Muscle layer of duodenum (tissue), 2 donors: Measurements from ENCODE around the gene SEC14L2.
"Not testable (repeated sequence)": the region's sequence is repeated elsewhere in the genome, so short reads cannot be mapped to it uniquely, and the experiment has no call there.

ENCODE experiments used
- H3K27ac ChIP-seq: one replicate; pipeline ENCODE4 v1.7.0; 2013; ENCODE audit warnings: mild to moderate bottlenecking, low read length
- H3K27me3 ChIP-seq: one replicate; pipeline ENCODE4 v1.7.0; 2013; ENCODE audit warnings: low read depth, mild to moderate bottlenecking, control low read depth, low read length
- H3K36me3 ChIP-seq, 2 donors: one replicate each; pipeline ENCODE4 v1.7.0; 2013; ENCODE audit warnings: low read length in 2 of 2, control low read depth in 1 of 2, mild to moderate bottlenecking in 1 of 2; ENCODE audit not compliant: insufficient read depth in 2 of 2, control insufficient read depth in 1 of 2
- H3K4me1 ChIP-seq, 2 donors: one replicate each; pipeline ENCODE4 v1.7.0; 2013; ENCODE audit warnings: low read length in 2 of 2, mild to moderate bottlenecking in 2 of 2, control low read depth in 1 of 2, moderate library complexity in 1 of 2; ENCODE audit not compliant: insufficient read depth in 2 of 2, control insufficient read depth in 1 of 2
- H3K4me3 ChIP-seq, 2 donors: one replicate each; pipeline ENCODE4 v1.7.0; 2013; ENCODE audit warnings: low read length in 2 of 2, low read depth in 1 of 2, mild to moderate bottlenecking in 1 of 2
- H3K9me3 ChIP-seq, 2 donors: one replicate each; pipeline ENCODE4 v1.7.0; 2013; ENCODE audit warnings: low read length in 2 of 2, control low read depth in 1 of 2, mild to moderate bottlenecking in 1 of 2; ENCODE audit not compliant: control insufficient read depth in 1 of 2
- donor health status: healthy.

SEC14L2 gene

DNA sequence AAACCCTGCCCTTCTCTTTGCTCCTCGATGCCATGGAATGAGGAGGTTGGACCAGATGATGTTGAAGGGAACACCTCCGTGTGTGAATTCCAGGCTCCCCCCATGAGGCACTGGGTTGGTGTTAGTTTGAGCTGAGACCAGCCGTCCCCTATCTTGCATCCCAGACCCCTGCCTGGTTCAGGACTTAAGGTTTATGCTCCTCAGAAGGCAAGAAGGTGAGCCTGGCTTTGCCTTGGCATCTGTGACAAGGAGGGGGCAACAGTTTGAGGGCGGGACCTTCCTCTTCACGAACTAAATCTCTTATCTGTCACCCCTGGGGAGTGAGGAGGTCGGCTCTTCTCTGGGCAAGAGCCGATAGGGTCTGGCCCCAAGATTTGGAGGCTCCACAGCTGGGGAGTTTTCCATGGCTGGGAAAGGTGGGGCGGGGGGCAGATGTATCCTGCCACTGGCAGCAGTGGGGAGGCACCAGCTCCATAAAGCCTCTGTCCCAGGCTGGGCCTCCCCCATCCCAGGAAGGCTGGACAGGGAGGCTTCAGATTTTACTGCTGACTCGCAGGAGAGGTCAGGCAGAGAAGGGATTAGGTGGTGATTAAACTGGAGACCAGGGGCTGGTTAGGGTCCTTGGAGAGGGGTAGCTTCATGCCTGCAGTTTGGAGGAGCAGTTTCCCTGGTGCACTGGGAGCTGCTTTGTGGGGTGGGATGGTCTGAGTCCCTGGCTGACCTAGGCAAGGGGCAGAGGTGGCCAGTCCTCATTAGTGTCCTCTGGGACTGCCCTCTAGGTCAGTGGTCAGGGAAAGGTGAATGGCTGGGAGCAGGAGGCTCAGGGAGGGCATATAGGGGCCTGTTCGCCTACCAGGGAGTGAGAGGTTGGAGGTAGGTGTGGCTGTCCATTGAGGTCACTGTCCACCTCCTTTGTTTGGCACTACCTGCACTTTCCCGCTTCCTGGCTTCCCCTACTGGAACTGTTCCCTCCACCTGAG lies 1.1 kb downstream of the SEC14L2 start:
- Histone ChIP-seq H3K4me3 (peak overlapping the region; percentile 62 to 64), H3K9me3 (no peaks in the 10 kb centered on the region), H3K4me1 (peaks cover 3 to 15% of the 10 kb centered on the region in 2 donors), H3K36me3 (no peaks in the 10 kb centered on the region), H3K27me3 (peaks cover 7% of the 10 kb centered on the region), H3K27ac (peak overlapping the region; percentile 14)

- Histone ChIP-seq H3K27ac (no peak overlapping the region), H3K4me3 (no peak overlapping the region)
These were observed 2.2 kb downstream of the SEC14L2 start for GRCh38 chr22:30398685-30399680.

GRCh38 chr22:30399718-30400117 lies 2.9 kb downstream of the SEC14L2 start:
- H3K36me3 ChIP-seq: no peaks in the 10 kb centered on the region
- H3K4me1 ChIP-seq: peaks cover 3 to 15% of the 10 kb centered on the region in 2 donors
- H3K9me3 ChIP-seq: no peaks in the 10 kb centered on the region
- no peak overlapping the region for H3K27ac ChIP-seq
- no peak overlapping the region for H3K4me3 ChIP-seq
- peaks cover 7% of the 10 kb centered on the region for H3K27me3 ChIP-seq

More at GRCh38 chr22:30398685-30399680, 2.2 kb downstream of the SEC14L2 start:
- Histone ChIP-seq H3K9me3 (no peaks in the 10 kb centered on the region), H3K27me3 (peaks cover 7% of the 10 kb centered on the region), H3K36me3 (no peaks in the 10 kb centered on the region), H3K4me1 (peaks cover 3 to 15% of the 10 kb centered on the region in 2 donors)

- Histone ChIP-seq H3K9me3 (no peaks in the 10 kb centered on the region), H3K27ac (no peak overlapping the region), H3K36me3 (no peaks in the 10 kb centered on the region)
These were observed 3.3 kb downstream of the SEC14L2 start for GRCh38 chr22:30400159-30400558.

DNA sequence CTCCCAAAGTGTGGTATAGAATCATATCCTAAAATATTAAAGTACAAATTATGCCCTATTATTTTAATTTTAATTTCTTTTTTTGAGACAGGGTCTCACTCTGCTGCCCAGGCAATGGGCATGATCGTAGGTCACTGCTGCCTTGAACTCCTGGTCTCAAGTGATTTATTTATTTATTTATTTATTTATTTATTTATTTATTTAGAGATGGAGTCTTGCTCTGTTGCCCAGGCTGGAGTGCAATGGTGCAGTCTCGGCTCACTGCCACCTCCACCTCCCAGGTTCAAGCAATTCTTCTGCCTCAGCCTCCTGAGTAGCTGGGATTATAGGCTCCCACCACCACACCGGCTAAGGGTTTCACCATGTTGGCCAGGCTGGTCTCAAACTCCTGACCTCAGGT lies 4.2 kb downstream of the SEC14L2 start:
- not testable (repeated sequence) for H3K4me3 ChIP-seq, H3K36me3 ChIP-seq, H3K27me3 ChIP-seq, H3K27ac ChIP-seq, H3K9me3 ChIP-seq
- H3K4me1 ChIP-seq: peaks cover 3 to 15% of the 10 kb centered on the region in 2 donors

More at GRCh38 chr22:30400159-30400558, 3.3 kb downstream of the SEC14L2 start:
- Histone ChIP-seq H3K4me3 (no peak overlapping the region), H3K27me3 (peaks cover 7% of the 10 kb centered on the region), H3K4me1 (peaks cover 3 to 15% of the 10 kb centered on the region in 2 donors)

- peaks cover 5% of the 10 kb centered on the region for H3K27me3 ChIP-seq
- H3K4me3 ChIP-seq: no peak overlapping the region
- H3K9me3 ChIP-seq: no peaks in the 10 kb centered on the region
- peaks cover 0 to 5% of the 10 kb centered on the region in 2 donors for H3K4me1 ChIP-seq
- H3K36me3 ChIP-seq: peaks cover 4 to 8% of the 10 kb centered on the region in 2 donors
- H3K27ac ChIP-seq: no peak overlapping the region
These were observed 5.4 kb downstream of the SEC14L2 start for GRCh38 chr22:30402028-30402765.

DNA sequence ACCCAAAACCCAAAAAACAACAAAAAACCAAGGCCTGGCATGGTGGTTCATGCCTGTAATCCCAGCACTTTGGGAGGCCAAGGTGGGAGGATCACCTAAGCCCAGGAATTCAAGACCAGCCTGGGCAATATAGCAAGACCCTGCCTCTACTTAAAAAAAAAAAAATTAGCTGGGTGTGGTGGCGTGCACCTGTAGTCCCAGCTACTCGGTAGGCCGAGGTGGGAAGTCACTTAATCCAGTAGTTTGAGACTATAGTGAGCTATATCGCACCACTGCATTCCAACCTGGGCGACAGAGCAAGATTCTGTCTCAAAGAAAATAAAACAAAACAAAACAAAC lies 5.9 kb downstream of the SEC14L2 start:
- peaks cover 6 to 10% of the 10 kb centered on the region in 2 donors for H3K36me3 ChIP-seq
- H3K4me3 ChIP-seq, H3K4me1 ChIP-seq, H3K27ac ChIP-seq, H3K9me3 ChIP-seq, H3K27me3 ChIP-seq: not testable (repeated sequence)

DNA sequence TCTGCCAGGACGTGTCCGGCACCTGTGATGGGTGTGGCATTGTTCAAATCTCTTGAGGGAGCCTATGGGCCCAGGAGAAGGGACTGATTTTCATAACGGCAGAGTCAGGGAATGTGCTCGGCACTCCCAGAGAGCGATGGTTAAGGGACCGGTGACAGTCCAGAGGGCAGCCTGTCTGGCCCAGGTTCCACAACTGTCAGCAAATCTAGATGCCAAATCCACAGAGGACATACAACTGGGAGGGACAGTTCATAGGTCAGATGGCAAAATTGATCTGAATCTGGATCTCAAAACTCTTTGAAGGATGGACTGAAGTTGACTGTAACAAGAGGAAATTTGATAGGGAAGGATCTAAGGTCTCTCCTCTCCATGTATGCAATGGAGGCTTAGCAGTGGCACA lies 7.5 kb downstream of the SEC14L2 start:
- H3K27me3 ChIP-seq: no peaks in the 10 kb centered on the region
- no peak overlapping the region for H3K4me3 ChIP-seq

GRCh38 chr22:30405731-30406130 lies 8.9 kb downstream of the SEC14L2 start:
- H3K27me3 ChIP-seq: no peaks in the 10 kb centered on the region
- no peak overlapping the region for H3K27ac ChIP-seq
- H3K36me3 ChIP-seq: peaks cover 16 to 30% of the 10 kb centered on the region in 2 donors
- no peak overlapping the region for H3K4me3 ChIP-seq
- no peaks in the 10 kb centered on the region for H3K4me1 ChIP-seq
- H3K9me3 ChIP-seq: no peaks in the 10 kb centered on the region

More for the DNA sequence above, 7.5 kb downstream of the SEC14L2 start:
- Histone ChIP-seq H3K27ac (no peak overlapping the region), H3K9me3 (no peaks in the 10 kb centered on the region), H3K36me3 (peaks cover 16 to 21% of the 10 kb centered on the region in 2 donors), H3K4me1 (no peaks in the 10 kb centered on the region)

GRCh38 chr22:30406400-30406799 lies 9.6 kb downstream of the SEC14L2 start:
- H3K4me3 ChIP-seq: no peak overlapping the region
- H3K4me1 ChIP-seq: no peaks in the 10 kb centered on the region
- no peaks in the 10 kb centered on the region for H3K27me3 ChIP-seq
- H3K36me3 ChIP-seq: peaks cover 16 to 33% of the 10 kb centered on the region in 2 donors
- H3K9me3 ChIP-seq: no peaks in the 10 kb centered on the region
- no peak overlapping the region for H3K27ac ChIP-seq
